Upper lobe of left lung (tissue), 6 donors: ENCODE data around the gene TBX6. TPM values are rescaled to one million over a fixed set of nuclear protein-coding genes. Genes with fewer than 3 reads are reported as not detected.

ENCODE experiments used
- ATAC-seq, 2 donors: fragments of 200-7000 bp; cut with Tn5 transposase; one replicate each; pipeline ENCODE4 v1.9.1; 2022; ENCODE audit warnings: mild to moderate bottlenecking in 2 of 2, moderate library complexity in 2 of 2; ENCODE audit not compliant: low FRiP score in 2 of 2
- DNase-seq, 2 donors: peaks; one replicate each; pipeline ENCODE4 v3.0.0-alpha.2; 2019 to 2020
- H3K27ac ChIP-seq, 4 donors: fragments of 200-600 bp; sonication (generic); one replicate each; pipeline ENCODE4 v1.5.1; 2016 to 2019
- H3K27me3 ChIP-seq, 4 donors: fragments of 200-600 bp; sonication (generic); one replicate each; pipeline ENCODE4 v1.5.1; 2017 to 2019
- H3K36me3 ChIP-seq, 4 donors: fragments of 200-600 bp; sonication (generic); one replicate each; pipeline ENCODE4 v1.5.1; 2016 to 2019
- H3K4me1 ChIP-seq, 4 donors: fragments of 200-600 bp; sonication (generic); one replicate each; pipeline ENCODE4 v1.5.1; 2018 to 2019
- H3K4me3 ChIP-seq, 4 donors: fragments of 200-600 bp; sonication (generic); one replicate each; pipeline ENCODE4 v1.5.1; 2017 to 2019; ENCODE audit warnings: mild to moderate bottlenecking in 2 of 4, moderate library complexity in 1 of 4
- H3K9me3 ChIP-seq, 4 donors: fragments of 200-600 bp; sonication (generic); one replicate each; pipeline ENCODE4 v1.5.1; 2018 to 2019
- EP300 ChIP-seq, 4 donors: sonication (generic); formaldehyde crosslinking; IDR thresholded peaks; one replicate each; pipeline ENCODE4 v1.5.1; 2017; ENCODE audit warnings: antibody characterized with exemption in 4 of 4, control low read depth in 2 of 4
- POLR2A ChIP-seq, 4 donors: fragments of 450-650 bp; IDR thresholded peaks; one replicate each; pipeline ENCODE4 v1.5.1; 2016 to 2017; ENCODE audit warnings: antibody characterized with exemption in 4 of 4, mild to moderate bottlenecking in 2 of 4
- POLR2AphosphoS5 ChIP-seq, 2 donors: sonication (generic); formaldehyde crosslinking; IDR thresholded peaks; one replicate each; pipeline ENCODE4 v1.5.1; 2017; ENCODE audit warnings: antibody characterized with exemption in 2 of 2
- WGBS, 2 donors: methylation state at CpG; one replicate each; pipeline ENCODE4 v1.1.5; 2017 to 2018; 5-methylcytosine and 5-hydroxymethylcytosine counted together
- total RNA-seq, 6 donors: library from RNA; depleted of rRNA in 4 of 6; stranded (reverse); fragments of >200 nt in 4 of 6; gene quantifications; one replicate each; pipeline versions ENCODE4 v1.1.0 to v1.2.1, GENCODE V29; 2016 to 2021
- TF ChIP-seq, protein P1 (sequence below), 6 experiments: fragments of 450-650 bp in 4 of 6; fragments of 200-600 bp in 2 of 6; sonication (generic) in 2 of 6; IDR thresholded peaks; one replicate each; pipeline ENCODE4 v1.5.1; 2016 to 2019; ENCODE audit warnings: antibody characterized with exemption in 6 of 6
- donor health status: DM: no; HTN: no; CAD: no; lungs with moderate emphysema.
- donor health status: DM: no; HTN: yes; CAD: no; lungs with severe emphysema.

The TBX6 gene
- total RNA-seq, 6 donors from 2014 or later = 0.69 to 9.4 (median 1.4) TPM

DNA sequence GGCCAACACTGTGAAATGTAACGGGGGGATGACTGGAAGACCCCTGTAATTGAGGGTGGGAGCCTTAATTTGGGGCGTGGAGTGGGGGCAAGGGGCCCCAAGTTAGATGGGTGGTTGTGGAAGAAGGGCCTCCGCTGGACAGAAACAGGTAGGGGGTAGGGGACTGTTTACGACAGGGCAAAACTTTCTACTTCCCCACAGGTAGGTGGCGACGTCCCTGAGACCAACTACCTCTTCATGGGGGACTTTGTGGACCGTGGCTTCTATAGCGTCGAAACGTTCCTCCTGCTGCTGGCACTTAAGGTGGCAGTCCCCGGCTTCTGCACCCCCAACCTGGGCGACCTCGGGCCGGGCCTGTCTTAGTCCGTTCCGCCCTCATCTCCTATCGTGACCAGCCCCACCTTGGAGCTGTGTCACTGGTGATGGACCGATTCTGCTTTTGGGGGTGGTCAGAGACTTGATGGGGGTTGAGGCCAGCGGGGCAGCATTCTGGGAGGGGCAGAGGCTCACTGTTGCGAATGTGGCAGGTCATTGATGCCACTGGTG, 9.1 kb downstream of the TBX6 start:
- 87 to 89% methylated on average over 20 of the region's 20 CpGs for WGBS, 2 donors
- no peaks in the 10 kb centered on the region for H3K9me3 ChIP-seq
- peaks cover 16 to 77% (median 72%) of the 10 kb centered on the region in 4 donors for H3K36me3 ChIP-seq
- no peak overlapping the region for H3K27ac ChIP-seq
- DNase-seq (peak in 1 of 2 donors; percentile 64), ATAC-seq (no peak)
- TF ChIP-seq POLR2AphosphoS5 (IDR thresholded peaks at IDR 0.05) = no peak
- TF ChIP-seq EP300 (IDR thresholded peaks at IDR 0.05) = no peak
- TF ChIP-seq POLR2A (IDR thresholded peaks at IDR 0.05) = no peak
- TF ChIP-seq, protein P1, sequence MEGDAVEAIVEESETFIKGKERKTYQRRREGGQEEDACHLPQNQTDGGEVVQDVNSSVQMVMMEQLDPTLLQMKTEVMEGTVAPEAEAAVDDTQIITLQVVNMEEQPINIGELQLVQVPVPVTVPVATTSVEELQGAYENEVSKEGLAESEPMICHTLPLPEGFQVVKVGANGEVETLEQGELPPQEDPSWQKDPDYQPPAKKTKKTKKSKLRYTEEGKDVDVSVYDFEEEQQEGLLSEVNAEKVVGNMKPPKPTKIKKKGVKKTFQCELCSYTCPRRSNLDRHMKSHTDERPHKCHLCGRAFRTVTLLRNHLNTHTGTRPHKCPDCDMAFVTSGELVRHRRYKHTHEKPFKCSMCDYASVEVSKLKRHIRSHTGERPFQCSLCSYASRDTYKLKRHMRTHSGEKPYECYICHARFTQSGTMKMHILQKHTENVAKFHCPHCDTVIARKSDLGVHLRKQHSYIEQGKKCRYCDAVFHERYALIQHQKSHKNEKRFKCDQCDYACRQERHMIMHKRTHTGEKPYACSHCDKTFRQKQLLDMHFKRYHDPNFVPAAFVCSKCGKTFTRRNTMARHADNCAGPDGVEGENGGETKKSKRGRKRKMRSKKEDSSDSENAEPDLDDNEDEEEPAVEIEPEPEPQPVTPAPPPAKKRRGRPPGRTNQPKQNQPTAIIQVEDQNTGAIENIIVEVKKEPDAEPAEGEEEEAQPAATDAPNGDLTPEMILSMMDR (IDR thresholded peaks at IDR 0.05) = no peak
- no peak overlapping the region for H3K4me3 ChIP-seq
- no peaks in the 10 kb centered on the region for H3K27me3 ChIP-seq
- H3K4me1 ChIP-seq = peaks cover 1 to 14% (median 7%) of the 10 kb centered on the region in 4 donors

DNA sequence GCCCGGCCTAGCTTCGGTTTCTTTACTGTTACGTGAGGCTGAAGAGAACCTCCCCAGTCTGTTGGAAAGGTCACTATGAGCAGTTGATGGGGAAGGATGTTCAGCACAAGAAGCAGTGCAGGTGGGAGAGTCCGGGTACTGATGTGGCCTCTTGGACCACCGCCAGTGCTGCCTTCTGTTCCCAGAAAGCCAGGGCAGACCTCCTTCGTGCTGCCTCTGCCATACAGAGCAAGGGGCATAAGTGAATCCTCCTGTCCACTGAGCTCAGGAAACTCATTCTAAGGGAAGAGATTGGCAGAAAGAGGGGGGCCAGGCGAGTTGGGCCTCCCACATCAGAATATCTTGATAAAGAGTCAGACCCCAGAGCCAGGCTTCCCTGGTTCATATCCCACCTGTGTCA, 12.2 kb downstream of the TBX6 start:
- TF ChIP-seq EP300 (IDR thresholded peaks at IDR 0.05) (no peak), POLR2AphosphoS5 (IDR thresholded peaks at IDR 0.05) (no peak), POLR2A (IDR thresholded peaks at IDR 0.05) (no peak)
- TF ChIP-seq, protein P1 (IDR thresholded peaks at IDR 0.05) = no peak
- 91 to 94% methylated on average over 7 of the region's 7 CpGs for WGBS, 2 donors
- no peak overlapping the region for H3K27ac ChIP-seq
- peaks cover 20 to 38% (median 28%) of the 10 kb centered on the region in 4 donors for H3K4me1 ChIP-seq
- no peak for DNase-seq
- no peak for ATAC-seq
- H3K4me3 ChIP-seq = no peak overlapping the region
- H3K9me3 ChIP-seq = no peaks in the 10 kb centered on the region
- no peaks in the 10 kb centered on the region for H3K27me3 ChIP-seq
- peaks cover 16 to 69% (median 61%) of the 10 kb centered on the region in 4 donors for H3K36me3 ChIP-seq

DNA sequence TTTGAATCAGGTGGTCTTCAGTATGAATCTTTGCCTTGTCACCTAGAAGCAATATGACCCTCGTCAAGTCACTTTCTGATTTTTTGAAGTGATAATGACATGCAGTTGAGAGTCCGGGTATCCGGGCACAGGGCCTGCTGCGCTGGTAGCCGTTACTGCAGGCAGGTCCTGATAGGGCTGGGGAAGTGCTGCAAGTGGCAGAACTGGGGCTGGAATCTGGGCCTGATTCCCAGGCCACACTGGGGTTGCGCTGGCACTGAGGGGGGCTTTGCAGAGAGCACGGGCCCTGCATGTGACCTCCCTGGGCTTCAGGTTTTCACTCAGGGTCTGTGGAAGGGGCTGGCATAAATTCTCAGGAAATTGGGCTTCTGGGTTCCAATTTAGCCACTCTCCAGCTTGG, 13.0 kb downstream of the TBX6 start:
- Histone ChIP-seq H3K4me3 (no peak overlapping the region), H3K27me3 (no peaks in the 10 kb centered on the region), H3K27ac (no peak overlapping the region), H3K9me3 (no peaks in the 10 kb centered on the region), H3K36me3 (peaks cover 16 to 63% (median 54%) of the 10 kb centered on the region in 4 donors), H3K4me1 (peaks cover 20 to 38% (median 28%) of the 10 kb centered on the region in 4 donors)
- TF ChIP-seq EP300 (IDR thresholded peaks at IDR 0.05) (no peak), POLR2A (IDR thresholded peaks at IDR 0.05) (no peak), POLR2AphosphoS5 (IDR thresholded peaks at IDR 0.05) (no peak)
- TF ChIP-seq, protein P1 (IDR thresholded peaks at IDR 0.05) = no peak
- no peak for DNase-seq
- no peak for ATAC-seq
- 88 to 91% methylated on average over 2 to 7 of the region's 7 CpGs for WGBS, 2 donors

DNA sequence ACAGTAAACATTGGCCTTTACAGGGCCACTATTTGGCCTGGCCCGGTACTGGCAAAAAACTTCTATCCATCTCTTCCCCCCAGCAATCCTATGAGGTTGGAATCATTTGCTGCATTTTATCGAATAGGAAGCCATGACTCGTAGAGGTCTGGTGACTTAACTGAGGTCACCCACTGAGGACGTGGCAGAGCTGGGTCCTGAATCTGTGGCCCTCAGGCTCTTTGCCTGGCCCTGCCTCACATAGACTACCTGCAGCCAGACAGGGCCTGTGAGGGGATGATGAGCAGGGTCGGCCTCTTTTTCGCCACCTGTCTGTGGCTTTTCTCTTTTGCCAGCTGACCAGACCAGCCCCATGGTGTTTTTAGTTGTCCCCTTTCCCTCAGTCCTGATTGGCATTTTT, 14.1 kb downstream of the TBX6 start:
- Histone ChIP-seq H3K9me3 (no peaks in the 10 kb centered on the region), H3K27ac (peak overlapping the region in 1 of 4 donors; percentile 94), H3K27me3 (no peaks in the 10 kb centered on the region), H3K36me3 (peaks cover 11 to 63% (median 44%) of the 10 kb centered on the region in 4 donors), H3K4me3 (peak overlapping the region in 1 of 4 donors; percentile 100), H3K4me1 (peaks cover 20 to 38% (median 28%) of the 10 kb centered on the region in 4 donors)
- DNase-seq (no peak), ATAC-seq (no peak)
- WGBS, 2 donors = 75 to 78% methylated on average over 6 of the region's 6 CpGs
- TF ChIP-seq POLR2AphosphoS5 (IDR thresholded peaks at IDR 0.05) = no peak

DNA sequence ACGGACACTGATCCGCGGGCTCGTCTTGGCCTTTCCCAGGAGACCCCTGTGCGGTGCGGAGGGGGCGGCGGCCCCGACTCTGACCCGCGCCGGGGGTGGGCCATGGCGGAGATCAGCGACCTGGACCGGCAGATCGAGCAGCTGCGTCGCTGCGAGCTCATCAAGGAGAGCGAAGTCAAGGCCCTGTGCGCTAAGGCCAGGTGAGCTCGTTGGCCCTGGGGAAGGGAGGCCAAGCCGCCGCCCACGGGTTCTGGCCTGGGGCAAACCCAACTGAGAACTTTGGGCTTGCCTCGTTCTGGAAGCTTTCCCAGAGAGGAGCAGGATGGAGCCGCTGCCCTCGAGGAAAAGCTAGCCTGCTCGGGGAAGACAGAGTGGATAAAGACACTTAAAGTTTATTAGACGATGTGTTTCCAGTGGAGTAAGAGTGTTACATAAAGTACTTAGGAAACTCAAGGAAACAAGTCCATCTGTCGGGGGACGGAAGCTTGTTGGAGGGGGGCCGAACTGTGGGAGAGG, 15.4 kb downstream of the TBX6 start:
- Histone ChIP-seq H3K36me3 (peaks cover 7 to 62% (median 44%) of the 10 kb centered on the region in 4 donors), H3K4me3 (peak overlapping the region; percentile 81 to 100 (median 98)), H3K9me3 (no peaks in the 10 kb centered on the region), H3K27me3 (no peaks in the 10 kb centered on the region), H3K4me1 (peaks cover 20 to 38% (median 28%) of the 10 kb centered on the region in 4 donors), H3K27ac (peak overlapping the region; percentile 93 to 98 (median 96))
- TF ChIP-seq, protein P1 (IDR thresholded peaks at IDR 0.05) = no peak
- TF ChIP-seq POLR2A (IDR thresholded peaks at IDR 0.05) = no peak
- TF ChIP-seq POLR2AphosphoS5 (IDR thresholded peaks at IDR 0.05) = no peak
- no peak for TF ChIP-seq EP300 (IDR thresholded peaks at IDR 0.05)
- 2 to 3% methylated on average over 11 to 27 of the region's 33 CpGs for WGBS, 2 donors
- DNase-seq = no peak
- ATAC-seq = peak; percentile 7 to 45
